GM23338 (cell line): ENCODE results near the gene SLC25A13. TPM values are rescaled to one million over a fixed set of nuclear protein-coding genes. Genes with fewer than 3 reads are reported as not detected.

Experiments used
- ATAC-seq: fragments of 200-7000 bp; cut with Tn5 transposase; 3 replicates; pipeline ENCODE4 v1.9.1; 2020
- DNase-seq: peaks from one replicate; pipeline ENCODE4 v3.0.0-alpha.2; 2015; ENCODE audit warnings: low spot score
- H2AFZ ChIP-seq: fragments of 200-600 bp; sonication (generic); 2 replicates; pipeline ENCODE4 v1.8.0; 2016; ENCODE audit warnings: antibody characterized with exemption, mild to moderate bottlenecking, moderate library complexity
- H3F3A ChIP-seq: fragments of 200-600 bp; sonication (generic); replicated peaks from 2 replicates; pipeline ENCODE4 v1.8.0; 2017; ENCODE audit warnings: antibody characterized with exemption, mixed run types, low read depth
- H3K27ac ChIP-seq: fragments of 200-600 bp; sonication (generic); 2 replicates; pipeline ENCODE4 v1.6.1; 2016; ENCODE audit warnings: low read depth
- H3K27me3 ChIP-seq: fragments of 200-600 bp; sonication (generic); 2 replicates; pipeline ENCODE4 v1.8.0; 2016; ENCODE audit warnings: mild to moderate bottlenecking, mixed run types, moderate library complexity; ENCODE audit not compliant: insufficient read depth
- H3K36me3 ChIP-seq: fragments of 200-600 bp; sonication (generic); 2 replicates; pipeline ENCODE4 v1.8.0; 2016; ENCODE audit warnings: mild to moderate bottlenecking; ENCODE audit not compliant: insufficient read depth
- H3K4me1 ChIP-seq: fragments of 200-600 bp; sonication (generic); 2 replicates; pipeline ENCODE4 v1.8.0; 2016; ENCODE audit warnings: mild to moderate bottlenecking, moderate library complexity; ENCODE audit not compliant: insufficient read depth
- H3K4me2 ChIP-seq: fragments of 200-600 bp; sonication (generic); 2 replicates; pipeline ENCODE4 v1.7.1; 2017; ENCODE audit warnings: mixed run types
- H3K4me3 ChIP-seq: fragments of 200-600 bp; sonication (generic); 2 replicates; pipeline ENCODE4 v1.6.1; 2016; ENCODE audit warnings: mixed run types
- H3K79me2 ChIP-seq: fragments of 200-600 bp; sonication (generic); replicated peaks from 2 replicates; pipeline ENCODE4 v1.8.0; 2017; ENCODE audit warnings: mild to moderate bottlenecking; ENCODE audit not compliant: insufficient read depth
- H3K9me2 ChIP-seq: fragments of 200-600 bp; sonication (generic); 2 replicates; pipeline ENCODE4 v1.8.0; 2017; ENCODE audit not compliant: insufficient read depth
- H4K20me1 ChIP-seq: fragments of 200-600 bp; sonication (generic); replicated peaks from 2 replicates; pipeline ENCODE4 v1.8.0; 2017; ENCODE audit warnings: mild to moderate bottlenecking; ENCODE audit not compliant: insufficient read depth
- H3K27ac Mint-ChIP-seq: 2 replicates; pipeline ENCODE4 v1.8.0; 2020; ENCODE audit warnings: inconsistent platforms, mild to moderate bottlenecking, moderate library complexity, mixed read lengths
- H3K27me3 Mint-ChIP-seq: 3 replicates; pipeline ENCODE4 v1.8.0; 2022; ENCODE audit warnings: low read depth, mild to moderate bottlenecking, moderate library complexity, mixed read lengths, inconsistent platforms; ENCODE audit not compliant: insufficient read depth, poor library complexity
- H3K36me3 Mint-ChIP-seq: 3 replicates; pipeline ENCODE4 v1.8.0; 2021; ENCODE audit warnings: low read depth, mild to moderate bottlenecking, inconsistent platforms, moderate library complexity, mixed read lengths
- H3K4me1 Mint-ChIP-seq: 3 replicates; pipeline ENCODE4 v1.8.0; 2020; ENCODE audit warnings: mild to moderate bottlenecking, inconsistent platforms, mixed read lengths
- H3K4me3 Mint-ChIP-seq: 3 replicates; pipeline ENCODE4 v1.8.0; 2021; ENCODE audit warnings: moderate library complexity, mild to moderate bottlenecking, inconsistent platforms, mixed read lengths
- H3K9me3 Mint-ChIP-seq: 3 replicates; pipeline ENCODE4 v1.8.0; 2020; ENCODE audit warnings: moderate library complexity, mild to moderate bottlenecking, inconsistent platforms, mixed read lengths
- CREB1 ChIP-seq: fragments of 250-450 bp; sonication (Bioruptor Pico); IDR thresholded peaks from 2 replicates; pipeline ENCODE4 v1.5.0; 2020; ENCODE audit warnings: low read depth, mild to moderate bottlenecking, moderate library complexity
- EZH2 ChIP-seq: fragments of 200-600 bp; sonication (generic); IDR thresholded peaks from one replicate; pipeline ENCODE4 v1.8.0; 2017; ENCODE audit warnings: antibody characterized with exemption, mild to moderate bottlenecking, low read depth; ENCODE audit not compliant: unreplicated experiment
- EZH2phosphoT487 ChIP-seq: fragments of 200-600 bp; sonication (generic); IDR thresholded peaks from one replicate; pipeline ENCODE4 v1.8.1; 2018; ENCODE audit warnings: antibody characterized with exemption; ENCODE audit not compliant: unreplicated experiment
- JUNB ChIP-seq: IDR thresholded peaks from one replicate; pipeline ENCODE4 v1.6.1; 2016; ENCODE audit warnings: antibody characterized with exemption; ENCODE audit not compliant: unreplicated experiment
- POLR2AphosphoS5 ChIP-seq: IDR thresholded peaks from 2 replicates; pipeline ENCODE4 v1.6.1; 2016; ENCODE audit warnings: antibody characterized with exemption, low read depth
- ZNF114 ChIP-seq: fragments of 250-450 bp; sonication (Bioruptor Pico); IDR thresholded peaks from 2 replicates; pipeline ENCODE4 v1.5.0; 2020; ENCODE audit warnings: mild to moderate bottlenecking, moderate library complexity
- ZNF331 ChIP-seq: fragments of 250-450 bp; sonication (Bioruptor Pico); IDR thresholded peaks from 2 replicates; pipeline ENCODE4 v1.5.0; 2020; ENCODE audit warnings: low read depth, mild to moderate bottlenecking, moderate library complexity
- polyA plus RNA-seq: library from polyadenylated mRNA; unstranded; fragments of >200 nt; fragmentation: Nextera tagmentation; extraction: Ambion mirVana; gene quantifications from 2 replicates; pipeline ENCODE4 v1.2.1, GENCODE V29; 2016
- total RNA-seq: library from RNA; depleted of rRNA; stranded (reverse); fragments of >200 nt; shearing (Covaris generic); gene quantifications from 2 replicates; pipeline ENCODE4 v1.2.3, GENCODE V29; 2014
- TF ChIP-seq, protein P1 (sequence below): IDR thresholded peaks from one replicate; pipeline ENCODE4 v1.6.1; 2018; ENCODE audit warnings: antibody characterized with exemption; ENCODE audit not compliant: unreplicated experiment
- TF ChIP-seq, protein P2 (sequence below): IDR thresholded peaks from 2 replicates; pipeline ENCODE4 v1.6.1; 2016; ENCODE audit warnings: antibody characterized with exemption
- TF ChIP-seq, protein P3 (sequence below): fragments of 250-450 bp; sonication (Bioruptor Pico); IDR thresholded peaks from 2 replicates; pipeline ENCODE4 v1.5.0; 2020; ENCODE audit warnings: mild to moderate bottlenecking, moderate library complexity

Gene SLC25A13
- total and polyA plus RNA-seq, 2 experiments from 2014 or later = 51.1 to 84.6 TPM

DNA sequence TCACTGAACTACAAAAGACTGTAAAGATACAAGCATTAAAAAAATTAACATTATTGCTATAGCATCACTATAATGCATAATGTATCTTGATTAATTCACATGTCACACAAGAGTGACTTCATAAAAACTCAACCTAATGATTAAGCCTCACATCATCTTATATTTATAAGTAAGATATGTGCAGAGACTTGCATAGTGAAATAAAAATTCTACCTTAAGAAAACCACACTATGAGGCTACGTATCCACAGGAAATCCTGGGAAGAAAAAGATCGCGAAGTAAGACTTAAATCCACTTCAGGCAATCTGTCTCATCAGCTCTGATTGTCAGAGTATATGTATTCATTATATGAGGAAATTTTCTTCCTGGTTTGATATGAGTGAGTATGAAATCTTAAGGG is 160.0 kb downstream of the SLC25A13 start:
- Histone ChIP-seq H3K9me2 (0 out of 2 replicates have a peak, but pooled peaks cover 7% of the 10 kb centered on the region), H3K79me2 (no peaks in the 10 kb centered on the region), H4K20me1 (peaks cover 28% of the 10 kb centered on the region), H3K27me3 (no peaks in the 10 kb centered on the region), H3F3A (no peaks in the 10 kb centered on the region), H3K4me3 (no peak overlapping the region), H3K4me1 (no peaks in the 10 kb centered on the region), H3K27ac (no peak overlapping the region), H2AFZ (no peak overlapping the region), H3K4me2 (no peak overlapping the region), H3K36me3 (0 out of 2 replicates have a peak, but pooled peaks cover 3% of the 10 kb centered on the region)
- no peak for ATAC-seq
- Mint-ChIP-seq H3K27ac (no peak overlapping the region), H3K4me3 (no peak overlapping the region), H3K9me3 (no peaks in the 10 kb centered on the region), H3K27me3 (peaks cover 3% of the 10 kb centered on the region), H3K4me1 (no peaks in the 10 kb centered on the region), H3K36me3 (peaks cover 6% of the 10 kb centered on the region; the same call in 2 of the 3 replicates)
- no peak for DNase-seq
- TF ChIP-seq EZH2phosphoT487 (no peak), ZNF114 (CRISPR knock-in tag) (no peak), CREB1 (no peak), JUNB (no peak), POLR2AphosphoS5 (no peak), ZNF331 (no peak), EZH2 (no peak)
- TF ChIP-seq, protein P1, sequence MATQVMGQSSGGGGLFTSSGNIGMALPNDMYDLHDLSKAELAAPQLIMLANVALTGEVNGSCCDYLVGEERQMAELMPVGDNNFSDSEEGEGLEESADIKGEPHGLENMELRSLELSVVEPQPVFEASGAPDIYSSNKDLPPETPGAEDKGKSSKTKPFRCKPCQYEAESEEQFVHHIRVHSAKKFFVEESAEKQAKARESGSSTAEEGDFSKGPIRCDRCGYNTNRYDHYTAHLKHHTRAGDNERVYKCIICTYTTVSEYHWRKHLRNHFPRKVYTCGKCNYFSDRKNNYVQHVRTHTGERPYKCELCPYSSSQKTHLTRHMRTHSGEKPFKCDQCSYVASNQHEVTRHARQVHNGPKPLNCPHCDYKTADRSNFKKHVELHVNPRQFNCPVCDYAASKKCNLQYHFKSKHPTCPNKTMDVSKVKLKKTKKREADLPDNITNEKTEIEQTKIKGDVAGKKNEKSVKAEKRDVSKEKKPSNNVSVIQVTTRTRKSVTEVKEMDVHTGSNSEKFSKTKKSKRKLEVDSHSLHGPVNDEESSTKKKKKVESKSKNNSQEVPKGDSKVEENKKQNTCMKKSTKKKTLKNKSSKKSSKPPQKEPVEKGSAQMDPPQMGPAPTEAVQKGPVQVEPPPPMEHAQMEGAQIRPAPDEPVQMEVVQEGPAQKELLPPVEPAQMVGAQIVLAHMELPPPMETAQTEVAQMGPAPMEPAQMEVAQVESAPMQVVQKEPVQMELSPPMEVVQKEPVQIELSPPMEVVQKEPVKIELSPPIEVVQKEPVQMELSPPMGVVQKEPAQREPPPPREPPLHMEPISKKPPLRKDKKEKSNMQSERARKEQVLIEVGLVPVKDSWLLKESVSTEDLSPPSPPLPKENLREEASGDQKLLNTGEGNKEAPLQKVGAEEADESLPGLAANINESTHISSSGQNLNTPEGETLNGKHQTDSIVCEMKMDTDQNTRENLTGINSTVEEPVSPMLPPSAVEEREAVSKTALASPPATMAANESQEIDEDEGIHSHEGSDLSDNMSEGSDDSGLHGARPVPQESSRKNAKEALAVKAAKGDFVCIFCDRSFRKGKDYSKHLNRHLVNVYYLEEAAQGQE = no peak
- TF ChIP-seq, protein P2, sequence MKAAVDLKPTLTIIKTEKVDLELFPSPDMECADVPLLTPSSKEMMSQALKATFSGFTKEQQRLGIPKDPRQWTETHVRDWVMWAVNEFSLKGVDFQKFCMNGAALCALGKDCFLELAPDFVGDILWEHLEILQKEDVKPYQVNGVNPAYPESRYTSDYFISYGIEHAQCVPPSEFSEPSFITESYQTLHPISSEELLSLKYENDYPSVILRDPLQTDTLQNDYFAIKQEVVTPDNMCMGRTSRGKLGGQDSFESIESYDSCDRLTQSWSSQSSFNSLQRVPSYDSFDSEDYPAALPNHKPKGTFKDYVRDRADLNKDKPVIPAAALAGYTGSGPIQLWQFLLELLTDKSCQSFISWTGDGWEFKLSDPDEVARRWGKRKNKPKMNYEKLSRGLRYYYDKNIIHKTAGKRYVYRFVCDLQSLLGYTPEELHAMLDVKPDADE = no peak
- TF ChIP-seq, protein P3, sequence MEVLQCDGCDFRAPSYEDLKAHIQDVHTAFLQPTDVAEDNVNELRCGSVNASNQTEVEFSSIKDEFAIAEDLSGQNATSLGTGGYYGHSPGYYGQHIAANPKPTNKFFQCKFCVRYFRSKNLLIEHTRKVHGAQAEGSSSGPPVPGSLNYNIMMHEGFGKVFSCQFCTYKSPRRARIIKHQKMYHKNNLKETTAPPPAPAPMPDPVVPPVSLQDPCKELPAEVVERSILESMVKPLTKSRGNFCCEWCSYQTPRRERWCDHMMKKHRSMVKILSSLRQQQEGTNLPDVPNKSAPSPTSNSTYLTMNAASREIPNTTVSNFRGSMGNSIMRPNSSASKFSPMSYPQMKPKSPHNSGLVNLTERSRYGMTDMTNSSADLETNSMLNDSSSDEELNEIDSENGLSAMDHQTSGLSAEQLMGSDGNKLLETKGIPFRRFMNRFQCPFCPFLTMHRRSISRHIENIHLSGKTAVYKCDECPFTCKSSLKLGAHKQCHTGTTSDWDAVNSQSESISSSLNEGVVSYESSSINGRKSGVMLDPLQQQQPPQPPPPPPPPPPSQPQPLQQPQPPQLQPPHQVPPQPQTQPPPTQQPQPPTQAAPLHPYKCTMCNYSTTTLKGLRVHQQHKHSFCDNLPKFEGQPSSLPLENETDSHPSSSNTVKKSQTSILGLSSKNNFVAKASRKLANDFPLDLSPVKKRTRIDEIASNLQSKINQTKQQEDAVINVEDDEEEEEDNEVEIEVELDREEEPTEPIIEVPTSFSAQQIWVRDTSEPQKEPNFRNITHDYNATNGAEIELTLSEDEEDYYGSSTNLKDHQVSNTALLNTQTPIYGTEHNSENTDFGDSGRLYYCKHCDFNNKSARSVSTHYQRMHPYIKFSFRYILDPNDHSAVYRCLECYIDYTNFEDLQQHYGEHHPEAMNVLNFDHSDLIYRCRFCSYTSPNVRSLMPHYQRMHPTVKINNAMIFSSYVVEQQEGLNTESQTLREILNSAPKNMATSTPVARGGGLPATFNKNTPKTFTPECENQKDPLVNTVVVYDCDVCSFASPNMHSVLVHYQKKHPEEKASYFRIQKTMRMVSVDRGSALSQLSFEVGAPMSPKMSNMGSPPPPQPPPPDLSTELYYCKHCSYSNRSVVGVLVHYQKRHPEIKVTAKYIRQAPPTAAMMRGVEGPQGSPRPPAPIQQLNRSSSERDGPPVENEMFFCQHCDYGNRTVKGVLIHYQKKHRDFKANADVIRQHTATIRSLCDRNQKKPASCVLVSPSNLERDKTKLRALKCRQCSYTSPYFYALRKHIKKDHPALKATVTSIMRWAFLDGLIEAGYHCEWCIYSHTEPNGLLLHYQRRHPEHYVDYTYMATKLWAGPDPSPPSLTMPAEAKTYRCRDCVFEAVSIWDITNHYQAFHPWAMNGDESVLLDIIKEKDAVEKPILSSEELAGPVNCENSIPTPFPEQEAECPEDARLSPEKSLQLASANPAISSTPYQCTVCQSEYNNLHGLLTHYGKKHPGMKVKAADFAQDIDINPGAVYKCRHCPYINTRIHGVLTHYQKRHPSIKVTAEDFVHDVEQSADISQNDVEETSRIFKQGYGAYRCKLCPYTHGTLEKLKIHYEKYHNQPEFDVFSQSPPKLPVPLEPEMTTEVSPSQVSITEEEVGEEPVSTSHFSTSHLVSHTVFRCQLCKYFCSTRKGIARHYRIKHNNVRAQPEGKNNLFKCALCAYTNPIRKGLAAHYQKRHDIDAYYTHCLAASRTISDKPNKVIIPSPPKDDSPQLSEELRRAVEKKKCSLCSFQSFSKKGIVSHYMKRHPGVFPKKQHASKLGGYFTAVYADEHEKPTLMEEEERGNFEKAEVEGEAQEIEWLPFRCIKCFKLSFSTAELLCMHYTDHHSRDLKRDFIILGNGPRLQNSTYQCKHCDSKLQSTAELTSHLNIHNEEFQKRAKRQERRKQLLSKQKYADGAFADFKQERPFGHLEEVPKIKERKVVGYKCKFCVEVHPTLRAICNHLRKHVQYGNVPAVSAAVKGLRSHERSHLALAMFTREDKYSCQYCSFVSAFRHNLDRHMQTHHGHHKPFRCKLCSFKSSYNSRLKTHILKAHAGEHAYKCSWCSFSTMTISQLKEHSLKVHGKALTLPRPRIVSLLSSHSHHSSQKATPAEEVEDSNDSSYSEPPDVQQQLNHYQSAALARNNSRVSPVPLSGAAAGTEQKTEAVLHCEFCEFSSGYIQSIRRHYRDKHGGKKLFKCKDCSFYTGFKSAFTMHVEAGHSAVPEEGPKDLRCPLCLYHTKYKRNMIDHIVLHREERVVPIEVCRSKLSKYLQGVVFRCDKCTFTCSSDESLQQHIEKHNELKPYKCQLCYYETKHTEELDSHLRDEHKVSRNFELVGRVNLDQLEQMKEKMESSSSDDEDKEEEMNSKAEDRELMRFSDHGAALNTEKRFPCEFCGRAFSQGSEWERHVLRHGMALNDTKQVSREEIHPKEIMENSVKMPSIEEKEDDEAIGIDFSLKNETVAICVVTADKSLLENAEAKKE (CRISPR knock-in tag) = no peak
